Right ventricle myocardium inferior (tissue), 1 donor: ENCODE data around the gene FBXO41. TPM values are rescaled to one million over a fixed set of nuclear protein-coding genes. Genes with fewer than 3 reads are reported as not detected.
"Not testable (repeated sequence)": the region's sequence is repeated elsewhere in the genome, so short reads cannot be mapped to it uniquely, and the experiment has no call there.

Experiments used
- ATAC-seq: fragments of 200-7000 bp; cut with Tn5 transposase; one replicate; pipeline ENCODE4 v1.9.1; 2020; ENCODE audit warnings: mild to moderate bottlenecking, moderate library complexity
- DNase-seq: peaks from one replicate; pipeline ENCODE4 v3.0.0; 2021; ENCODE audit errors: missing footprints
- intact Hi-C: fragments of 100-400 bp; cut with DNase I; formaldehyde crosslinking; loops from one replicate; pipeline ENCODE4 v1.11.0; 2022
- total RNA-seq: library from RNA; stranded (reverse); fragmentation: NEBNext Ultra II Directional; extraction: Animal tissue kit (Norgen Biotek cat#: 25700); gene quantifications from one replicate; pipeline ENCODE4 v1.2.1, GENCODE V29; 2021
- donor health status: DM: no; HTN: yes; CAD: no; lungs with severe emphysema.

FBXO41 gene
- total RNA-seq, 1 donor from 2014 or later, result 0.87 TPM

GRCh38 chr2:73264332-73264606 is 20.0 kb downstream of the FBXO41 start:
- intact Hi-C loops, result no loop called here
- ATAC-seq (no peak), DNase-seq (no peak)

- intact Hi-C loops, result no loop called here
- no peak for DNase-seq
- ATAC-seq, result no peak
Measured at GRCh38 chr2:73263540-73264331, 20.5 kb downstream of the FBXO41 start.

DNA sequence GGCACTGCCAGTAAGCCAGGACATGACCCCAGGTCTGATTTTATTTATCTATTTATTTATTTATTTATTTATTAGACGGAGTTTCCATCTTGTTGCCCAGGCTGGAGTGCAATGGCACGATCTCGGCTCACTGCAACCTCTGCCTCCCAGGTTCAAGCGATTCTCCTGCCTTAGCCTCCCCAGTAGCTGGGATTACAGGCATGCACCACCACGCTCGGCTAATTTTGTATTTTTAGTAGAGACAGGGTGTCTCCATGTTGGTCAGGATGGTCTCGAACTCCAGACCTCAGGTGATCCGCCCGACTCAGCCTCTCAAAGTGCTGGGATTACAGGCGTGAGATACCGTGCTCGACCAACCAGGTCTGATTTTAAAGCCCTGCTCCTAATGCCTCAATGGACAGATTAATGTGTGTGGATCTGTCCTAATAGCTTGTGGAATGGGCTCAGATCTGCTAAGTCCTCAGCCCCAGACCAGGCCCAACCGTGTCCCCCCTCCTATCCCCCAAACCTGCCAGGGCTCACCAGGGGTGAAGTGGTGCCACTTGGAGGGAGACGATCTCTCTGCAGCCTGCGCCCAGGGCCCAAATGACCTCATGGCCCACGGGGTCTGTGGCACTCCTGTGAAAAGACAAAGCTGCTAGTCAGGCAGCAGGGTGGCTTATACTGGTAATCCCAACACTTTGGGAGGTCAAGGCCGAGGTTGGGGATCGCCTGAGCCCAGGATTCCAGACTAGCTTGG is 21.4 kb downstream of the FBXO41 start:
- intact Hi-C loops, DNase-seq, ATAC-seq: not testable (repeated sequence)

- intact Hi-C loops, result no loop called here
- DNase-seq, result no peak
- ATAC-seq, result no peak
Measured at GRCh38 chr2:73262108-73262651, 22.1 kb downstream of the FBXO41 start.

DNA sequence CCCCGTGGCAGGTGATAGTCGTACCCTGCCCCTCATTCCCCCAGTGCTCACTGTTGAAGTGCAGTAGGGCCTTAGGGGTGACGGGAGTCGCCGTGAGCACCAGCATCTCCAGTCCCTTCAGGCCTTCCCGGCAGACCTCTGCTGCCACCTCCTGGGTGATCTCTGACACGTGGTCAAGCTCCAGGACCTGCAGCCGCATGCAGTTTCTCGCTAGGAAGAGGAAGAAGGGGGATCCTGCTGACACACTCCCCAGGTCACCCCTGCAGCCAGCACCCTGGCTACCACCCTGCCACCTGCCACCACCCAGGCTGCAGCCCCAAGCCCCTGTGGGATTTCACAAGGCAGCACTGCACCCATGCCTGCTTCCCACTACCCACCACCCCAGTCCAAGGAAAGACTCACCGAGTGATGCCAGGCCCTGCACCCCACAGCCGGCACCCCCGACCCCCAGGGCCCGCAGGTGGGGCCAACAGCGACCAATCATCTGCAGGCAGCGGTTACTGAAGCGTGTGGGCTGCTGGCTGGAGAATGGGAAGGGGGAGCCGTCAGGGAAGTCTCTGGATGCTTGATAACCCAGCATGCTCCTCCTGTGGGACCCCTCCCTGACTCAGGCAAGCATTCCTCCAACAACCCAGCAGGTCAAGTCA is 23.8 kb downstream of the FBXO41 start:
- DNase-seq (no peak), ATAC-seq (peak; percentile 44)
- intact Hi-C loops, result no loop called here

- DNase-seq, result no peak
- ATAC-seq, result no peak
- intact Hi-C loops, result no loop called here
Measured at GRCh38 chr2:73259704-73260337, 24.5 kb downstream of the FBXO41 start.

DNA sequence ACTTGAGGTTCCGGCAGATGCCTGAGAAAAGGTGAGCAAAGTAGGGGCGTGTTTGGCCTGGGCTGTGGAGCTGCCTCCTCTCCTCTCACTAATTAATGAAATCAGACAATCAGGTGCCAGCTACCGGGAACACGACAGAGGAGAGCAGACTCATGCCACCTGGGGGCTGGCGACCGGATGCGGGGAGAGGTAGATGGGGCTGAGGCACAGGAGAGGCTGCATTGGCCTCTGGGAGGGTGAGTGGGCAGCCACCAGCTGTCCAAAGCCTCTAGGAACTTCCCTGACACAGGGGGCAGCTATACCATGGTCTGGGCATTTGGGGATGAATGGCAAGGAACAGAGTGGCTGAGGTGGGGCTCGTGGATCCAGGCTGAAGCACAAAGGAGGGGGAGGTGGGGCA is 25.0 kb downstream of the FBXO41 start:
- DNase-seq (no peak), ATAC-seq (no peak)
- intact Hi-C loops, result no loop called here

DNA sequence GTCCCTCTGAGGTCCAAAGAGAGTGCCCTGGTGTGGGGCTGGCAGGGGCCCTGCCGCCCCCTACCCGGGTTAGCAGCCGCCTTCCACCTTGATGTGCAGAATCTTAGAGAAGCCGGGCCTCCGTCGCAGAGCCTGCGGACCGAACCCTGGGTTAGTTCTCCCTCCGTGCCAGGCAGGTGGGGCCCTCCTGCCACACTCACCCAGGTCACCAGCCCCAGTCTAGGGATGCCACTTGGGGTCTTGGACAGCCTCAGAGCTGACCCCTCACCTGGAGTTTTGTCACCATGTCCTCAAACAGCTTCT is 25.4 kb downstream of the FBXO41 start:
- no peak for ATAC-seq
- intact Hi-C loops, result no loop called here
- DNase-seq, result no peak

DNA sequence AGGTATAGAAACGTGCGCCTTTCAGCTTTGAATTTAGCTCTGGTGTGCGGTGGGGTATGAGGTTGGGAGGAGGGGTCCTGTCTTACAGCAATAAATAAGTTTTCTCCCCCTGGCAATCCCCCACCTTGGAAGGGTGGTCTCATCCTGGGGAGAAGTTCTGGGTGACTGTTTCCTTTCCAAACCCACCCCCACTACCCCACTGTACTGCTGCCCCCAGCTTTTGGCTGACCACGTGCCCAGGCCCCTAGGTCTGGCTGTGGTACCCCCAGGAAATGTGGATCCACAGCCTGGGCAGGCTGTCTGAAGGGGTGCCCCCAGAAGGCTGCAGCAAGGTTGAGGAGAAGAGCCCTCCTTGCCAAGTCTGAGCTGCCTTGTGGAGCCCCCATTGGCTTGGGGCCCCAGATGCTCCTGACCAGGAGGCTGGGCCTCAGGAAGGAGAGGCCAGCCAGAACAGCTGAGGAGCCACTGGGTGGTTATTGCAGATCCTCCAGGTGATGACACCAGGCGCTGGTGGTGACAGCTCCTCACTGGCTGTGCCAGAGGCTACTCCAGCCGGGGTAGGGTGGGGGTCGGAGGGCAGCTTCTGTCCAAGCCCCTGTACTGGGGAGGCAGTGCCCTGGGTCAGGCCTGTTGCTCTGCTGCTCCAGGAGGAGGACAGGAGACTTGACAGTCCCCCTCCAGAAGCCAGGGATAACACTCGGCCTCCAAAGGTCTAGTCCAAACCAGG is 25.9 kb downstream of the FBXO41 start:
- DNase-seq, result no peak
- intact Hi-C loops, result no loop called here
- ATAC-seq, result no peak

DNA sequence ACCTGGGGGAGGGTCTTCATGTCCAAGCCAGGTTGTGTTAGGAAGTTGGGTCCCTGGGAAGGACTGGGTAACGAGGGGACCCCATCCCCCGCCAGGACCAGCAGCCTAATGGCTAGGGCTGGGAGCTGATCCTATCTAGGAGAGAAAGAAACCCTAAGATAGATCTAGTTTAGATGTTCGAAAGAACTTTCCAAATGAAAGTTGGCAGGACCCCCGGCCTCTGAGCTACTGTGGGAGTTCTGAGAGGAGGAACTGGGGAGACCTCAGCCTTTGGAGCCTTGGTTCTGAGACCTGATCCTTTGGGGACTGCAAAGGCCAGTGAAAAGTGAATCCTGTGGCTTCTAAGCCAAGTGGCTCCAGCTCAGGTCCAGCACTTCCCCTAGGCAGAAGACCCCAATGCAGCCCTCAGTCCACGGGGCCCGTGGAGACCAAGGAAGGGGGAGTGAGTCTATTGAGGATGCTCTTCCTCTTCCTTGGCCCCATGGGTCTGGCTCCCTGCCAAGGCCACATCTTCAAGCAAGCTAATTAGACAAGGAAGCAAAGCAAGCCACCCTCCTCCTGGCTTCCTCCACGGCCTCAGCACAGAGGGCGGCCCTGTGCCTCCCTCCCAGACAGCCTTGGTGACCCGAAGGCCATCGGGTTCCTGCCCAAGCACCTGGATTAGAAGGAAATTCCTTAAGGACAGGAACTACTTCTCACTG is 26.7 kb downstream of the FBXO41 start:
- peak; percentile 82 for DNase-seq
- intact Hi-C loops, result no loop called here
- no peak for ATAC-seq

DNA sequence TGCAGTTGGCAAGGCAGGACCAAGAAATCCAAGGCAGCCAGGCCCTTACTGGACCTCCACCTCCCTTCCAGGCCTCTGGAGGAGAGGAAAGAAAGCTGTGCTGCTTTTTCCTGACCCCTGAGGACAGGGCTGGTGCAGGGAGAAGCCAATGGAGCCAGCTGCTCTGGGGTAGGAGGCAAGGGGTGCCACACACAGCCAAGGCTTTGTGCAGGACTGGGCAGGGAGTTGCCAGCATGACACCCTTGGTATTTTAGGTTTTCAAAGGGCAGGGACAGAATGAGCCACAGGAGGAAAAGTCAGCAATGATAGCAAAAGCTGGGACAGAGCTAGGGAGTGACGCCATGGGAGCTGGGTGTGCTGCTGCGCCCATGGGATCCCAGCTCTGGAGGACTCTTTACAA is 27.3 kb downstream of the FBXO41 start:
- no peak for ATAC-seq
- intact Hi-C loops, result no loop called here
- no peak for DNase-seq

DNA sequence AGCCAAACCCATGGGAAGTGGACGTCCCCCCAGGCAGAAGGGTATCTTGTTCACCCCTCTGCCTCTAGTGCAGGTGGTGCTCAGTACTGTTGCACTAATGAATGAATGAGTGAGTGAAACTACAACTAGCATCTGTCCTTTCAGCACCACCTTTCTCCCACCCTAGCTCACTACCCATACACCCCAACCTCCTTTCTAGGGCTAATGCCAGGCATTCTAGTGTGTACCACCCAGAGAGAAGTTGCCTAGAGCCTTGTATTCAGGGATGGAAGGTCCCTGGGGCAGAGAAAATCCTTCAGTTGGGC is 27.7 kb downstream of the FBXO41 start:
- DNase-seq, result no peak
- ATAC-seq, result no peak
- intact Hi-C loops, result no loop called here

DNA sequence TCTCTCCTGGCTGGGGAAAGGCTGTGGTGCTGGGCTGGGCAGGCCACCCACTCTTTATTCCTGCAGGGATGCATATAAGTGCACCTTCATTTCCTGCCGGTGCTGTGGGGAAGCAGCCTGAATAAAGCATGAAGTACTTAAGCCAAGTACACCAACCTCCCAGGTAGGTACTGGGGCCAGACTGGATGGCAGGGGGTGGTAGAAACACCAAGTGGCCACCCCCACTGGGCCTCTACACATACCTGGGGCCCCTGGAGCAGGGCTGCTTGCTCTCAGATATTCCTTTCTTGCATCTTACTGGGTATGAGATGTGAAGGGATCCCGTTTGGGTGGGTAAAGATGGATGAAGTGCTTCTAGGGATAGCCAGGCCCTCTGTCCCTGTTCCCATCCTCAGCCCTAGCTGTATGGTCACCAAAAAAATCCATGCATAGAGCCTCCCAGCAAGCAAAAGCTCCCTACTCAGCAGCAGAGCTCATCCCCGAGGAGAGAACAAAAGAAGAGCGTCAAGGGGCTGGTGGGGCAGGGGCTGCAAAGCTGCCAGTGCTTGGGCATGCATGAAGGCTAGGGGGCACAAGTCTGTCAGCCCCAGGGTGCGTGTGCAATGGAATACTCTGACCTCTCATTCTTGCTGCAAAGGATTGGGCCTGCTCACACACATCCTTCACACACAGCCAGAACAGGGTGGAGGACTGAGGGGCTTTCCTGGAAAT is 28.2 kb downstream of the FBXO41 start:
- intact Hi-C loops, result no loop called here

DNA sequence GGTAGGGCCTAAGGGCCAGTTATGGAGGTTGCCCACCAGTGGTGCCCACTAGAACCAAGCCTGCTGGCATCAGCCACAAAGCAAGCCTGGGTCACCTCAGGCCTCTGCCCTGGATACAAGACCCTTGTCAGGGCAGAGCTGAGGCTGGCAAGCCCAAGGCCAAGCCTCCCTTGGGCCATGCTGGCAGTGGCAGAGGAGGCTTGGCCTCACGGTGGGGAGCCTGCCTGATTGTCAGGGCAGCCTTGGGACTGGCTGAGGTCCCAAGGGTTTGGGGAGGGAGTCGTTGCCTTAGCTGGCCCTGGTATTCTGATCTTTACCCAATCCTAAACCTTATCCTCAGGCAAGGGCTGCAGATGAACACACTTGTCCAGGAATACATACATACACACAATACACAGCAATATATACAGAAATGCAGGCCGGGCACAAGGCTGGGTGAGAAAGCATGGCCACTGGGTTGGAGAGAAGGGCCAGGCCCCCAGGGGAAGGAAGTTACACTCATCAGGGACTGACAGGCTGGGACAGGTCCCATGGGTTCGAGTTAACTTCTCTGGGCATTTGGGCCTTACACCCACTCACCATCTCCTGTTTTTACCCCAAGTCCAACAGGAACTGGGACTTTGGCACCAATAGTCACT is 29.2 kb downstream of the FBXO41 start:
- no peak for DNase-seq
- intact Hi-C loops, result no loop called here
- ATAC-seq, result no peak

More for the DNA sequence above, 28.2 kb downstream of the FBXO41 start:
- no peak for DNase-seq
- ATAC-seq, result no peak

DNA sequence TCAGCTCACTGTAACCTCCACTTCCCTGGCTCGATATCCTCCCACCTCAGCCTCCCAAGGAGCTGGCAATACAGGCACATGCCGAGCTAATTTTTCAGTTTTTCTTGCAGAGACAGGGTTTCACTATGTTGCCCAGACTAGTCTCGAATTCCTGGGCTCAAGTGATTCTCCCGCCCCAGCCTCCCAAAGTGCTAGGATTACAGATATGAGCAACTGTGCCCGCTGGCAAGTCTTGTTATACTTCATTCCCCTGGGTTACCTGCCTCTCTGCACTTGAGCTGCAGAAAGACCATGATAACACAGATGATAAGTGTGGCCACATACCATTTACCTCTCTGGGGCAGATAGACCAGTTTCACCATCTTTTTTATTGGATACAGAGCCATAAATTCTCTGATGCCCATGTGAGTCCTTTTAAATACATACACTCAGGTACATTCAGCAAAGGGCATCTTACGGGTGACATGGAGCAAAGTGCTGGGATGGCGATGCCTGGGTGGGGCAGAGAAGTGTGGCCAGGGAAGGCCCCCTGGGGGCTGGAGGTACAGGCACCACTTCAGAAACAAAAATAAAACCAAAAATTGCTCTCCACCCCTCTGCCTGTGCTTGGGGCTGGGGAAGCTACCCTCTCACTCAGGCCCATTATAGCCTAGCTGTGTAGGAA is 29.8 kb downstream of the FBXO41 start:
- DNase-seq (no peak), ATAC-seq (no peak)
- intact Hi-C loops, result no loop called here

GRCh38 chr2:73253901-73254300 is 30.4 kb downstream of the FBXO41 start:
- intact Hi-C loops, result no loop called here
- DNase-seq (no peak), ATAC-seq (no peak)

GRCh38 chr2:73253400-73253799 is 30.9 kb downstream of the FBXO41 start:
- intact Hi-C loops, result no loop called here
- ATAC-seq (no peak), DNase-seq (no peak)
